T-helper 1 cell treated with Interleukin-12 subunit alpha and Interleukin-12 subunit beta and Interleukin-4 antibody, amounts not matched to agents 30 μg/mL and 1 μg/mL, for 36 hours (primary cell): ENCODE data around the gene TARP.

Source experiments
- H3K27ac Mint-ChIP-seq: one replicate; pipeline ENCODE4 v1.8.0; 2021; ENCODE audit warnings: mild to moderate bottlenecking, mixed read lengths
- H3K27me3 Mint-ChIP-seq: one replicate; pipeline ENCODE4 v1.8.0; 2021; ENCODE audit warnings: low read depth, mixed read lengths
- H3K36me3 Mint-ChIP-seq: one replicate; pipeline ENCODE4 v1.8.0; 2021; ENCODE audit warnings: low read depth, mixed read lengths
- H3K4me1 Mint-ChIP-seq: one replicate; pipeline ENCODE4 v1.8.0; 2021; ENCODE audit warnings: low read depth, mixed read lengths
- H3K4me3 Mint-ChIP-seq: one replicate; pipeline ENCODE4 v1.8.0; 2021; ENCODE audit warnings: mild to moderate bottlenecking, moderate library complexity, mixed read lengths
- H3K9me3 Mint-ChIP-seq: one replicate; pipeline ENCODE4 v1.8.0; 2021; ENCODE audit warnings: mixed read lengths

TARP gene

DNA sequence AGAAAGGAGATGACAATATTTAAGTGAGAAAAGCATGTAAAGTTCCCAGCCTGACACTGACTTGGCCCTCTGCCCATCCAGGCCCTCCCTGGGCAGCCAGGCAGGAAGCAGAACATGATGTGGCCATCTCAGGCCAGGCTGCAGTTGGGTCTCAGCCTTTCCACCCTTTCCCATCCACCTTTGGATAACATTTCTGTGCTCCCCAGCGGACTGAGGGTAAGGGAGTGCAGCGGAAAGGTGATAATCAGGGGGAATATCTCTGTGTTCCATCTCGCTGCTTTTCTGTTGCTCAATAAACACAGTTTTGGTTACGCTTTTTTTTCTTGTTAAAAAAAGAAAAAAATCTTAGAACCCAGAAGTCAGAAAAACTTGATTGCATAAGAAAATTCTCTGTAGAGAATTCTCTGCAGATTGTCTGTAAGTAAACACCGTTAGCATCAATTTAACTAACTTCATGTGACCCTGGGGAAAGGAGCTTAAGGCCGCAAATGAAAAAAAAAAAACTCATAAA, 37.2 kb upstream of the TARP start:
- H3K27me3 Mint-ChIP-seq, result no peaks in the 10 kb centered on the region
- H3K27ac Mint-ChIP-seq, result peak overlapping the region; percentile 59
- H3K4me3 Mint-ChIP-seq, result peak overlapping the region; percentile 70
- peaks cover 3% of the 10 kb centered on the region for H3K4me1 Mint-ChIP-seq
- no peaks in the 10 kb centered on the region for H3K9me3 Mint-ChIP-seq
- H3K36me3 Mint-ChIP-seq, result no peaks in the 10 kb centered on the region

DNA sequence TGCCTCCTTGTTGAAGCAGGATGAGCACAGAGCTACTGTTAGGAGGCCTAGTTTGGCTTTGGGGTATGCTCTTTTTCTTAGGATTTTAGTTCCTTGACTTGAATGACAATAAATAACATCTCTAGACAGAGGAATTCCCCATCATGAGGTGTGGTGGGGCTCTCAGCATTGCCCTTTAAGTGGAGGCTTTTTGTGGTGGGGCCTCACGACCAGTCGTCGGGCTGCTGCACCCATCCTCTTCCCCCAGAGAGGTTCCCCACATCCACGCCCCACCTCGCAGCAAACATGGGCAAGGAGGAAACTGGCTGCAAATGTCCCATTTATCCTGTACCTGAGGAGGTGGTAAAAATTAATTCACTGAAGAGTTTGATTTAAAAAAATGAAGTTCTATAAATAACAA, 36.1 kb upstream of the TARP start:
- peak overlapping the region; percentile 28 for H3K4me3 Mint-ChIP-seq
- H3K27ac Mint-ChIP-seq, result peak overlapping the region; percentile 41
- no peaks in the 10 kb centered on the region for H3K27me3 Mint-ChIP-seq
- no peaks in the 10 kb centered on the region for H3K36me3 Mint-ChIP-seq
- H3K4me1 Mint-ChIP-seq, result peaks cover 10% of the 10 kb centered on the region
- no peaks in the 10 kb centered on the region for H3K9me3 Mint-ChIP-seq

DNA sequence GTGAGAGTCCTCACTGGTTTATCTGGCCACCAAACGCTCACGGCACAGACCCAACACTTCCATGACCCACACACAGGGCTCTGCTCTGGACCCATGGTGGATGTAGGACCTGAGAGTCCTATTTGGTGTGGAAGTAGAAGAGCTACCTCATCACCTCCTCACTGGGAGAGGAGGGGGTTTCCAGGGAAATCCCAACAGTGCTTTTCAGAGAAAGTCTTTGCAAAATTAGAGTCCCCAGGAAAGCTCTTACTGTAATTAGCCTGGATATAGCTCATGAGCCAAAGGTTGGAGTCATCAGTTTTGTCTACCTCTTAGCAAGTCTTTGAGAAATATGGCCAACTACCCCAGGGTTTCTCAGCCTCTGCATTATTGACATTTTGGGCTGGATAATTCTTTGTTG, 34.7 kb upstream of the TARP start:
- no peaks in the 10 kb centered on the region for H3K27me3 Mint-ChIP-seq
- no peak overlapping the region for H3K27ac Mint-ChIP-seq
- no peak overlapping the region for H3K4me3 Mint-ChIP-seq
- H3K9me3 Mint-ChIP-seq, result no peaks in the 10 kb centered on the region
- no peaks in the 10 kb centered on the region for H3K36me3 Mint-ChIP-seq
- peaks cover 10% of the 10 kb centered on the region for H3K4me1 Mint-ChIP-seq

DNA sequence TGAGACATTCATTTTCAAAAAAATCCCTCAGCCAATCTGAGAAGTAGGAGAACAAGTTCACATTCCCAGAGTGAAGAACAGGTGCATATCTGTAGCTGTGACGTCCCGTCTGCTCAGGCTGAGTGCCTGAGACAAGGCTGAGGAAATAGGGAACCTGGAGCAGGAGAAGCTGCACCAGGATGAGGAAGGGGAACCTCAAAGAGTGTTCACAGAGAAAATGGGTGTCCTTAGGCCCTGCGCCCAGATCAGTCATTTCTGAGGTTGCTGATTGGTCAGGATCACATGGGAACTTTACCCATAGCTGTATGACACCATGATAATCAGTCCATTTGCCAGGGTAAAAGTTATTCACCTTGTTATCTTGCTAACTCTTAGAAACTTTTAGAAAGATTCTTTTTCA, 34.2 kb upstream of the TARP start:
- no peaks in the 10 kb centered on the region for H3K9me3 Mint-ChIP-seq
- no peak overlapping the region for H3K4me3 Mint-ChIP-seq
- H3K36me3 Mint-ChIP-seq, result no peaks in the 10 kb centered on the region
- no peak overlapping the region for H3K27ac Mint-ChIP-seq
- H3K4me1 Mint-ChIP-seq, result peaks cover 10% of the 10 kb centered on the region
- no peaks in the 10 kb centered on the region for H3K27me3 Mint-ChIP-seq

DNA sequence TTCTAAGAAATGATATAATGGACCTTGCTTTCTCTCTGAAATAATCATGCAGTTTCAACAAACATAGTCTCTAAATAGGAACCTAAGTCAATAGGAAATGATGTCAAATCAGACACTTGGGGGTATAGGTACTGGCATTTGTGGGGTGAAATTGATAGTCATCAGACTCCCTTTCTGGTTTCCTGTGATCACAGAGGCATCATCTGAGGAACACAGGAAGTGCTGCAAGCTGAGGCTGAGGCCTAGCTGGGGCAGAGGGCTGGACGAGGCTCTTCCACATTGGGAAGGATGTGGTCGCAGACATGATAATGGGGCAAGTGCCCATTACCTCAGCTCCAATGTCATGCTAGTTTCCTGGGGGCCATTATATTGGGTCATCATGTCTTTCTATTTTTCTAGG, 33.5 kb upstream of the TARP start:
- Mint-ChIP-seq H3K4me1 (peaks cover 10% of the 10 kb centered on the region), H3K27ac (peak overlapping the region; percentile 84)

DNA sequence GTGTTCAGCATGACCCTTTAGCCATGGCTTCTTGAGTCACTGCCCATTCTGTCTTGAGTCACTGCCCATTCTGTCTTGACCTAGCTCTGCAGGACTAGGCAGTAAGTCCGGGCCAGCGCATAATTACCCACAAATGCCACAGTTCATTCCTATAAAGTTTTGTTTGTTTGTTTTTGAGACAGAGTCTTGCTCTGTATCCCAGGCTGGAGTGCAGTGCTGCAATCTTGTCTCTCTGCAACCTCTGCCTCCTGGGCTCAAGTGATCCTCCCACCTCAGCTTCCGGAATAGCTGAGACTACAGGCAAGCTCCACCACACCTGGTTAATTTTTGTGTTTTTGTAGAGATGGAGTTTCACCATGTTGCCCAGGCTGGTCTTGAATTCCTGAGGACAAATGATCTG, 32.7 kb upstream of the TARP start:
- peaks cover 10% of the 10 kb centered on the region for H3K4me1 Mint-ChIP-seq
- no peaks in the 10 kb centered on the region for H3K27me3 Mint-ChIP-seq
- H3K27ac Mint-ChIP-seq, result no peak overlapping the region
- H3K36me3 Mint-ChIP-seq, result no peaks in the 10 kb centered on the region
- H3K9me3 Mint-ChIP-seq, result no peaks in the 10 kb centered on the region
- H3K4me3 Mint-ChIP-seq, result no peak overlapping the region

More for the DNA sequence above, 33.5 kb upstream of the TARP start:
- H3K4me3 Mint-ChIP-seq, result peak overlapping the region; percentile 32
- no peaks in the 10 kb centered on the region for H3K36me3 Mint-ChIP-seq
- H3K9me3 Mint-ChIP-seq, result no peaks in the 10 kb centered on the region
- no peaks in the 10 kb centered on the region for H3K27me3 Mint-ChIP-seq

DNA sequence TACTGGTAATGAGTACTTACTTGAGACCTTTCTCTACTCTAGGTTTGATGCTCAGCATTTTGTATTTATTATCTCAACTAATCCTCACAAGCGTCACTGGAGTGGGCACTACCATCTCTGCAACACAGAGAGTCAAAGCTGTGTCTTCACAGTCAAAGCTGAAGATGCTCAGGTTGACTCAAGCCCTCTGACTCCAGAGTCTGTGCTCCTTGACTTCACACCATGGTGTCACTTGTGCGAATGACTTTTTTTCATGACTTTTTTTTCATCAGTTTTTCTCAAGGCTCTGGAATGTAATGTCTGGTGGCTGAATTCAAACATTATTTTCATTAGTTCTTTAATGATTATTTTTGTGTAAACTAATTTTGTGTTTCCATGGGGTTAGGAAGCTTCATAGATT, 30.4 kb upstream of the TARP start:
- Mint-ChIP-seq H3K4me1 (peaks cover 7% of the 10 kb centered on the region), H3K4me3 (no peak overlapping the region), H3K27me3 (no peaks in the 10 kb centered on the region), H3K27ac (no peak overlapping the region), H3K36me3 (no peaks in the 10 kb centered on the region), H3K9me3 (no peaks in the 10 kb centered on the region)

DNA sequence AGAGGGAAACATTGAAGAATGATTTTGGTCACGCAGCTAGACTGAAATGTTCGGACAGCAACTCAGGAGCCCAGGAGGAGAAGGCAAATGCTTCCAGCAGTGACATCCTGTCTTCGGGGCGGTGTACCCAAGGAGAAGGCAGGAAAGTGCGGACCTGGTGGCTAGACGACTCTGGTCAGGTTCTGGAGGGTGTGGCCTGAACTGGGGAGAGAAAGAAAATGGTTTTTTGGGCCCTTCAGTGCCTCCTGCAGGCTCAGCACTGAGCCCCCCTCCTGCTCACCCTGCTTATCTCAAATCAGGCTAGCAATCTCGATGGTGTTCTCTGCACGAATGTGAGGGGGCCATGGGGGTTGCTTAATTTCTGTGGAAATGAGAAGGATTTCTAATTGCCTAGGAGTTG, 26.7 kb upstream of the TARP start:
- Mint-ChIP-seq H3K4me3 (peak overlapping the region; percentile 76), H3K27me3 (no peaks in the 10 kb centered on the region), H3K27ac (peak overlapping the region; percentile 41), H3K36me3 (no peaks in the 10 kb centered on the region), H3K4me1 (peaks cover 6% of the 10 kb centered on the region), H3K9me3 (no peaks in the 10 kb centered on the region)

DNA sequence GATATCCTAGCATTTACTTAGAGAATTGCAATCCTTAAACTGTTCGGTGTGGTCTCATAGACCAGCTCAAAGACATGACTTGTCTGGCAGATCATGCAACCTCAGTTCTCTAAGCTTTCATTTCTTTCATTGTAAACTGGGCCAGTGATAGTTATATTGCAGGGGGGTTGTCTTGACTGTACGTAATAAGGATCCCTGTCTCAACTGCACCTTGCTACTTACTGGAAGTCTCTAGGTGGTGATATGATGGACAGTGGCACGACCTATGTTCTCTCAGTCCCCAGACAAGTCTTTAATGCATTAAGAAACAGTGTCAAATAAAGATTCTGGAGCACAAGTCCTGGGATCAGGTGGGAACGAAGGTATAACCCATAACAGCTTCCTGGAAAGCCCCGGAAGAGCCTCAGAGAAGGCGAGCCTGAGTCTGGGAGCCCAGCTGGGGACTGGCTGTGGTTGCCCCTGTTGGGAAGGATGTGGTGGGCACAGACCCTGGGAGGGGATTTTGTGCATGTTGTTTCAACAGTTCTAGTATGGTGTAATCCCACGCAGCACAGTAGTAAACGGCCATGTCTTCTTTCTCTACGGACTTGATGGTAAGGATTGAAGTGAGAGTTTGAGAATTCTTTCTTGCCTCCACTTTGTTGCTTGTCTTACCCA, 26.0 kb upstream of the TARP start:
- Mint-ChIP-seq H3K36me3 (no peaks in the 10 kb centered on the region), H3K4me1 (no peaks in the 10 kb centered on the region), H3K4me3 (peak overlapping the region; percentile 76), H3K9me3 (no peaks in the 10 kb centered on the region), H3K27me3 (no peaks in the 10 kb centered on the region), H3K27ac (peak overlapping the region; percentile 41)

DNA sequence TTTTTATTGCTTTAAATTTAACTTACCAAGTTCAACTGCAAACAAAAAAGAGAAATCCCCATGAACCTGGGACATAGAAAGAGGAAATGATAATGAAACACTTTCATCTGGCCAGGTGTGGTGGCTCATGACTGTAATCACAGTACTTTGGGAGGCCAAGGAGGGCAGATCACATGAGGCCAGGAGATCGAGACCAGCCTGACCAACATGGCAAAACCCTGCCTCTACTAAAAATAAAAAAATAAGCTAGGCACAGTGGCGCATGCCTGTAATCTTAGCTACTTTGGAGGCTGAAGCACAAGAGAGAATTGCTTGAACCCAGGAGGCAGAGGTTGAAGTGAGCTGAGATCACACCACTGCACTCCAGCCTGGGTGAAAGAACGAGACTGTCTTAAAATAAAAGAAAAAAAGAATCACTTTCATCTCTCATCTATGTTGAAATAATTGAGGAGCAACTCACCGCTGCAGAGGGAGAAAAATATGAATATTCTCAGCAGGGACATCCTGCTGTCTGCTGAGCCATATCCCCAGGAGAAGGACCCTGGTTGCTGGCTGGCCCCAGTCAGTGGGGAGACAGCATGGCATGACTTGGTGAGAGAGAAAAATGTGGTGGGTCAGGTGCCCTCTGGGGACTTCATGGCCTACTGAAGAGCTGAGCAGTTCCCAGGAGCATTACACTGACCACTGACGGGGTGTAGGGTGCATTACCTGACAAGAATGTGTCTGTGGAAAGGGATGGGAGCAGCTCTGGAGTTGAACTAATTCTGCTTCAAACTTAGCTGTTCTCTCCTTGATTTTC, 22.8 kb upstream of the TARP start:
- no peak overlapping the region for H3K4me3 Mint-ChIP-seq
- no peaks in the 10 kb centered on the region for H3K36me3 Mint-ChIP-seq
- H3K9me3 Mint-ChIP-seq, result no peaks in the 10 kb centered on the region

DNA sequence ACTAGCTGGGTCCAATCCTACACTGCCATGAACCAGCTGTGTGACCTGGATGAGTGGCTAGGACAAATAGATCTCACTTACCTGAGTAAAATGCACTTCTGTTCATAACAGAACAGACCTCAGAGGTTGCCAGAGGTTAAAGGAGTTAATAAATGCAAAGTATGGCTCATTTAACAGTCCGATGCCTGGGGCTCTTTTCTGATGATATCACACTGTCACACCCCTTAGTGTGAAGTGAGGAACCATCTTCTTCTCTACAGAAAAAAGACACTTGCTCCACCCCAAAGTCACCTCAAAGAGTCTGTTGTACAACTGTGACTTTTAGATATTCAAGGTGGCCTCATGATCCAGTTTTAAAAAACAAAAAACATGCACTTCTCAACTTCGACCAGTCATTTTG, 21.5 kb upstream of the TARP start:
- H3K27ac Mint-ChIP-seq, result no peak overlapping the region
- H3K4me1 Mint-ChIP-seq, result no peaks in the 10 kb centered on the region
- no peaks in the 10 kb centered on the region for H3K9me3 Mint-ChIP-seq
- no peaks in the 10 kb centered on the region for H3K27me3 Mint-ChIP-seq
- H3K36me3 Mint-ChIP-seq, result no peaks in the 10 kb centered on the region
- H3K4me3 Mint-ChIP-seq, result no peak overlapping the region

More for the DNA sequence above, 22.8 kb upstream of the TARP start:
- H3K27me3 Mint-ChIP-seq, result no peaks in the 10 kb centered on the region
- H3K27ac Mint-ChIP-seq, result no peak overlapping the region
- no peaks in the 10 kb centered on the region for H3K4me1 Mint-ChIP-seq

DNA sequence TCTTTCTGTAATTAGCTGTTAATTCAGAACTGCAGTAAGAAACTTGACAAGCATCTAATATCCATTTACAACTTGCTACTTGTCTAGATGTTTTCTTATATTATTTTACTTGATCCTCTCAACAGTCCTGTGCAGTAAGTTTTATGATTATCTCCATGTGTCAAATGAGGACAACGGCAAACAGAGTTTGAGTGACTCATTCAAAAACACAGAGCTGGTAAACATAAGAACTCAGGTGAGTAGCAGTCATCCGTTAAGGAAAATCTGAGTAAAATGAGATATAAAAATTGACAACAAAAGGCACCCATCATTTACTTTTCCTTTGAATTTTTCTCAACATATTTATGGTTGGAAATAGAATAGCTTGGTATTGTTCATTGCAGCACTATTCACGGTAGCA, 19.0 kb upstream of the TARP start:
- Mint-ChIP-seq H3K4me3 (no peak overlapping the region), H3K9me3 (no peaks in the 10 kb centered on the region), H3K4me1 (no peaks in the 10 kb centered on the region), H3K36me3 (no peaks in the 10 kb centered on the region), H3K27ac (no peak overlapping the region), H3K27me3 (no peaks in the 10 kb centered on the region)

DNA sequence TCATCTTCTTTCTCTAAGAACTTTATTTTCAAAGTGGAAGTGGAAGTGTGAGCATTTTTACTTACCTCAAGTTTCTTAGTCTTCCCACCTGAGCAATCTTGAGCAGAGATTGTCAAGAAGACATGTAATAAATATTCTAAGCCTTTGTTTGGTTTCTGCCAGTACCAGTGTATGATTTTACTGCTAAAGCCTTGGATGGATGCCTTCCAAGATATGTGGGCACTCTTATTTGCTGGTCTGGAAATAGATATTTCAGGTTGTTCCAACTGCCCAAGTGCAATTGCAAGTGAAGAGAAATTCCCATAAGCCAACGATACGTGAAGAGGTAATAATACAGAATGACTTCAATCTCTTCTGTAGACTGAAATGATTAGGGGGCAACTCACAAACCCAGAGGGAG, 18.2 kb upstream of the TARP start:
- no peaks in the 10 kb centered on the region for H3K27me3 Mint-ChIP-seq
- H3K36me3 Mint-ChIP-seq, result no peaks in the 10 kb centered on the region
- no peak overlapping the region for H3K27ac Mint-ChIP-seq
- no peaks in the 10 kb centered on the region for H3K4me1 Mint-ChIP-seq
- no peak overlapping the region for H3K4me3 Mint-ChIP-seq
- H3K9me3 Mint-ChIP-seq, result no peaks in the 10 kb centered on the region

DNA sequence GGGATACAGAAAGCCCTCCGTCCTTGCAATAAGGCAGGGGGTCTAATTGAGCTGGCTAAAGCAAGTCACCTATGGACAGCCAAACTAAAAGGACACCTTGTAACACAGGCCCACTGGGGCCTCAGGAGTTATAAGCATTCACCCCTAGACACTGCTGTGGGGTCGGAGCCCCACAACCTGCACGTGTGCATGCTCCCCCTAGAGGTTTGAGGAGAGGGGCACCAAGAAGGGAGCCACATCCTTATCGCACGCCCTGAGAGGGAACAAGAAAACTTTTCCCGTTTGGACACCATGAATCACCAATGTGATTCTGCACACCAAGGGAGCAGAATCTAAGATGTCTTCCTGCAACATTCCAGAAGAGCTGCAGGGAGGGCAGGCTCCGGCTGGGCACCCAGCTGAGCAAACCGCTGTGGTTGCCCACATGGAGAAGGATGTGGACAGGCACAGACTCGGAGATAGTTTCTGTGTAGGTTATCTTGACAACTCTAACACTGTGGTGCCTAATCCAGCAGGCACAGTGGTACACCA, 17.7 kb upstream of the TARP start:
- no peaks in the 10 kb centered on the region for H3K27me3 Mint-ChIP-seq
- H3K36me3 Mint-ChIP-seq, result no peaks in the 10 kb centered on the region
- no peaks in the 10 kb centered on the region for H3K9me3 Mint-ChIP-seq
- no peaks in the 10 kb centered on the region for H3K4me1 Mint-ChIP-seq
- H3K27ac Mint-ChIP-seq, result no peak overlapping the region
- H3K4me3 Mint-ChIP-seq, result no peak overlapping the region

DNA sequence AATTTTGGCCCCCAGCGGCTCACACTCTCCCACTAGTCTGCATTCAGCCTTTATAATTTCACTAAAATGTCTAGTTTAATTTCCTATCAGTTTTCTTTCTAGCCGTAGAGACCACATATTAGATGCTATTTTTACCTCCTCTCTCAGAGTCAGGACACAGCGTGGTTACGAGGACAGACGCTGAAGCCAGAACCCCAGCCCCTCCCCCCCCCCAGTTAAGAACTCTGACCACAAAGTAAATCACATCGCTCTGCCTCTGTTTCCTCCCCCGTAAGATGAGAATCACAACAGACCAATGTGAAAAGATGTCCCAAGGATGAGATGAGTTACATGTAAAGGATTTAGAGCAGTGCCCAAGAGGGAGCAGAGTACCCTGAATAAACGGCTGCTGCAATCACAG, 11.1 kb upstream of the TARP start:
- Mint-ChIP-seq H3K4me1 (no peaks in the 10 kb centered on the region), H3K4me3 (no peak overlapping the region), H3K9me3 (no peaks in the 10 kb centered on the region), H3K27ac (no peak overlapping the region), H3K36me3 (no peaks in the 10 kb centered on the region), H3K27me3 (no peaks in the 10 kb centered on the region)
